Neural cell (in vitro differentiated cells): ENCODE measurements around the gene STOM.

Source experiments
- POLR2AphosphoS5 ChIP-seq: IDR thresholded peaks from 2 replicates; pipeline ENCODE4 v1.6.1; 2012
- TF ChIP-seq, protein P1 (sequence below): IDR thresholded peaks from 2 replicates; pipeline ENCODE4 v1.6.1; 2012; ENCODE audit warnings: borderline replicate concordance

DNA sequence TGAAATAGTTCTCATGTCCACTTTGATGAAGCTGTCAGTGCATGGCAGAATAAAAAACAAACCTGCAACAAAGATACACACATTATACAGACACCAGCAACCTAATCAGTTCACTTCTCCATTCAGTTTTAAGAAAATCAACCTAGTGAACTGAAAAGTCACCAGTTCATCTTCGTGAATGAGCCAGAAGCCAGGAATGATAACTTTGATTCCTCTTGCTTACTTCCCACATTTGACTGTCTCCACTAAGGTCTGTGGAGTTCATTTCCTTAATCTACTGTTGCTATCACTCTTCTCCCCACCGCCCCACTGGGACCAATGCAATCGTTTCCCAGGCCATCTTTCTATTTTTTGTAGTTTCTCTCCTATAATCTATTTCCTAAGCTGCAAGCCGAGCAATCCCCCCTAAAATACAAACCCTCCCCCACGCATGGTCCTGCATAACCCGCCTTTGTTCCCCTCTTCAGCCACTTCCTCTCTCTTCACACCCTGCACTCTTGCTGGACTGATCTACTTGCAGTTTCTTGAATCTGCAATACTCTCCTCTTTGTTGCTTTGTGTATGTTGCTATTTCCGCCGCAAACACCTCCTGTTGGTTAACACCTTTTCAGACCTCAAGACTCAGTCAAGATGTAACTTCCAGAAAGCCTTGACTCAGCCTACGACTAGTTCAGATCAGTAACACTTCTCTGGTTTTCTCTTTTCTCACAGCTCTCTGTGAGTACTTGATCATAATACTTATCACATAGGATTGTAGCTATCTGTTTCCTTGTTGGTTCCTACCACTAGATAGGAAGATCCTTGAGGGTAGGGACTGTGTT, 16.6 kb downstream of the STOM start:
- no peak for TF ChIP-seq POLR2AphosphoS5
- TF ChIP-seq, protein P1, sequence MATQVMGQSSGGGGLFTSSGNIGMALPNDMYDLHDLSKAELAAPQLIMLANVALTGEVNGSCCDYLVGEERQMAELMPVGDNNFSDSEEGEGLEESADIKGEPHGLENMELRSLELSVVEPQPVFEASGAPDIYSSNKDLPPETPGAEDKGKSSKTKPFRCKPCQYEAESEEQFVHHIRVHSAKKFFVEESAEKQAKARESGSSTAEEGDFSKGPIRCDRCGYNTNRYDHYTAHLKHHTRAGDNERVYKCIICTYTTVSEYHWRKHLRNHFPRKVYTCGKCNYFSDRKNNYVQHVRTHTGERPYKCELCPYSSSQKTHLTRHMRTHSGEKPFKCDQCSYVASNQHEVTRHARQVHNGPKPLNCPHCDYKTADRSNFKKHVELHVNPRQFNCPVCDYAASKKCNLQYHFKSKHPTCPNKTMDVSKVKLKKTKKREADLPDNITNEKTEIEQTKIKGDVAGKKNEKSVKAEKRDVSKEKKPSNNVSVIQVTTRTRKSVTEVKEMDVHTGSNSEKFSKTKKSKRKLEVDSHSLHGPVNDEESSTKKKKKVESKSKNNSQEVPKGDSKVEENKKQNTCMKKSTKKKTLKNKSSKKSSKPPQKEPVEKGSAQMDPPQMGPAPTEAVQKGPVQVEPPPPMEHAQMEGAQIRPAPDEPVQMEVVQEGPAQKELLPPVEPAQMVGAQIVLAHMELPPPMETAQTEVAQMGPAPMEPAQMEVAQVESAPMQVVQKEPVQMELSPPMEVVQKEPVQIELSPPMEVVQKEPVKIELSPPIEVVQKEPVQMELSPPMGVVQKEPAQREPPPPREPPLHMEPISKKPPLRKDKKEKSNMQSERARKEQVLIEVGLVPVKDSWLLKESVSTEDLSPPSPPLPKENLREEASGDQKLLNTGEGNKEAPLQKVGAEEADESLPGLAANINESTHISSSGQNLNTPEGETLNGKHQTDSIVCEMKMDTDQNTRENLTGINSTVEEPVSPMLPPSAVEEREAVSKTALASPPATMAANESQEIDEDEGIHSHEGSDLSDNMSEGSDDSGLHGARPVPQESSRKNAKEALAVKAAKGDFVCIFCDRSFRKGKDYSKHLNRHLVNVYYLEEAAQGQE, result no peak
